Peyer's patch (tissue), 4 donors: ENCODE data around the gene PQBP1. TPM values are rescaled to one million over a fixed set of nuclear protein-coding genes. Genes with fewer than 3 reads are reported as not detected.
"Not testable (repeated sequence)": the region's sequence is repeated elsewhere in the genome, so short reads cannot be mapped to it uniquely, and the experiment has no call there.

Source experiments
- DNase-seq, 3 donors: peaks; one replicate each; pipeline ENCODE4 v3.0.0-alpha.2; 2017 to 2019
- H3K27ac ChIP-seq, 4 donors: fragments of 200-600 bp; sonication (generic); one replicate each; pipeline ENCODE4 v1.5.1; 2016 to 2019
- H3K27me3 ChIP-seq, 2 donors: fragments of 200-600 bp; sonication (generic); one replicate each; pipeline ENCODE4 v1.5.1; 2019
- H3K36me3 ChIP-seq, 3 donors: fragments of 200-600 bp; sonication (generic); one replicate each; pipeline ENCODE4 v1.5.1; 2016 to 2019
- H3K4me1 ChIP-seq, 4 donors: fragments of 200-600 bp; sonication (generic); one replicate each; pipeline ENCODE4 v1.5.1; 2016 to 2019
- H3K4me3 ChIP-seq, 4 donors: fragments of 200-600 bp; sonication (generic); 1 replicate in 3 of 4; 2 replicates in 1 of 4; pipeline ENCODE4 v1.5.1; 2016 to 2019; ENCODE audit warnings: mild to moderate bottlenecking in 1 of 4
- H3K9me3 ChIP-seq, 4 donors: fragments of 200-600 bp; sonication (generic); one replicate each; pipeline ENCODE4 v1.5.1; 2016 to 2019; ENCODE audit warnings: mild to moderate bottlenecking in 1 of 4
- POLR2A ChIP-seq, 2 donors: fragments of 450-650 bp; IDR thresholded peaks; one replicate each; pipeline ENCODE4 v1.5.1; 2017; ENCODE audit warnings: antibody characterized with exemption in 2 of 2, mild to moderate bottlenecking in 2 of 2, moderate library complexity in 2 of 2
- total RNA-seq, 4 donors: library from RNA; depleted of rRNA; stranded (reverse); fragments of >200 nt; gene quantifications; one replicate each; pipeline ENCODE4 v1.1.0, GENCODE V29; 2016
- TF ChIP-seq, protein P1 (sequence below), 6 experiments: fragments of 450-650 bp in 4 of 6; fragments of 200-600 bp in 2 of 6; sonication (generic) in 1 of 6; IDR thresholded peaks; one replicate each; pipeline ENCODE4 v1.5.1; 2017 to 2019; ENCODE audit warnings: antibody characterized with exemption in 6 of 6, mild to moderate bottlenecking in 3 of 6, moderate library complexity in 1 of 6

The PQBP1 gene, protein sequence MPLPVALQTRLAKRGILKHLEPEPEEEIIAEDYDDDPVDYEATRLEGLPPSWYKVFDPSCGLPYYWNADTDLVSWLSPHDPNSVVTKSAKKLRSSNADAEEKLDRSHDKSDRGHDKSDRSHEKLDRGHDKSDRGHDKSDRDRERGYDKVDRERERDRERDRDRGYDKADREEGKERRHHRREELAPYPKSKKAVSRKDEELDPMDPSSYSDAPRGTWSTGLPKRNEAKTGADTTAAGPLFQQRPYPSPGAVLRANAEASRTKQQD
- 10 to 100 TPM; 63.3 to 86.6 (median 70.1) TPM for total RNA-seq

- H3K4me3 ChIP-seq = peak within 1 kb of the TSS; percentile 55 to 84 (median 70)
- H3K36me3 ChIP-seq = peaks cover 0 to 34% (median 0%) of the 10 kb centered on the region in 3 donors
- peak within 1 kb of the TSS; percentile 89 to 99 (median 96) for H3K27ac ChIP-seq
- peaks cover 0 to 15% (median 0%) of the 10 kb centered on the region in 4 donors for H3K4me1 ChIP-seq
- TF ChIP-seq POLR2A (IDR thresholded peaks at IDR 0.05) = peak; percentile 65 to 75
- TF ChIP-seq, protein P1, sequence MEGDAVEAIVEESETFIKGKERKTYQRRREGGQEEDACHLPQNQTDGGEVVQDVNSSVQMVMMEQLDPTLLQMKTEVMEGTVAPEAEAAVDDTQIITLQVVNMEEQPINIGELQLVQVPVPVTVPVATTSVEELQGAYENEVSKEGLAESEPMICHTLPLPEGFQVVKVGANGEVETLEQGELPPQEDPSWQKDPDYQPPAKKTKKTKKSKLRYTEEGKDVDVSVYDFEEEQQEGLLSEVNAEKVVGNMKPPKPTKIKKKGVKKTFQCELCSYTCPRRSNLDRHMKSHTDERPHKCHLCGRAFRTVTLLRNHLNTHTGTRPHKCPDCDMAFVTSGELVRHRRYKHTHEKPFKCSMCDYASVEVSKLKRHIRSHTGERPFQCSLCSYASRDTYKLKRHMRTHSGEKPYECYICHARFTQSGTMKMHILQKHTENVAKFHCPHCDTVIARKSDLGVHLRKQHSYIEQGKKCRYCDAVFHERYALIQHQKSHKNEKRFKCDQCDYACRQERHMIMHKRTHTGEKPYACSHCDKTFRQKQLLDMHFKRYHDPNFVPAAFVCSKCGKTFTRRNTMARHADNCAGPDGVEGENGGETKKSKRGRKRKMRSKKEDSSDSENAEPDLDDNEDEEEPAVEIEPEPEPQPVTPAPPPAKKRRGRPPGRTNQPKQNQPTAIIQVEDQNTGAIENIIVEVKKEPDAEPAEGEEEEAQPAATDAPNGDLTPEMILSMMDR (IDR thresholded peaks at IDR 0.05) = no peak
- peak; percentile 87 to 95 (median 90) for DNase-seq
- no peaks in the 10 kb centered on the region for H3K9me3 ChIP-seq
- no peaks in the 10 kb centered on the region for H3K27me3 ChIP-seq
Measured at GRCh38 chrX:48897625-48898306, at the start of gene PQBP1, which contains the start of gene TIMM17B. PQBP1 (plus strand) TSS chrX:48897930; CDS start chrX:48898510, 580 bp downstream. TIMM17B (minus strand) TSS chrX:48897768; CDS start chrX:48897749, 19 bp downstream.

DNA sequence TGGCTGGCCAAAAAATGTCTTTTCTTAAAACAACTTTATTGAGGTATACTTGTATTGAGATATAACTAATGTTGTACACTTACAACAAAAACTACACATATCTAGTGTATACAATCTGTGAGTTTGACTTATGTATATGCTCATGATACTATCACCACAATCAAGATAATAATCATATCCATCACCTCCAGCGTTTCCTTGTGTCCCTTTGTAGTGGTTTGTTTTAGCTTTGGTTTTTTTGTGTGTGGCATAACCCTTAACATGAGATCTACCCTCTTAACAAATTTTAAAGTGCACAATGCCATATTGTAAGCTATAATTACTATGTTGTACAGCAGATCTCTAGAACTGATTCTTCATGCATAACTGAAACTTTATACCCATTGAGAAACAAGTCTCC is 48.9 kb upstream of the PQBP1 start:
- no peak overlapping the region for H3K27ac ChIP-seq
- DNase-seq = no peak
- H3K27me3 ChIP-seq = no peaks in the 10 kb centered on the region
- no peaks in the 10 kb centered on the region for H3K36me3 ChIP-seq
- H3K4me1 ChIP-seq = no peaks in the 10 kb centered on the region
- no peak for TF ChIP-seq POLR2A (IDR thresholded peaks at IDR 0.05)
- TF ChIP-seq, protein P1 (IDR thresholded peaks at IDR 0.05) = no peak
- H3K9me3 ChIP-seq = no peaks in the 10 kb centered on the region
- no peak overlapping the region for H3K4me3 ChIP-seq

DNA sequence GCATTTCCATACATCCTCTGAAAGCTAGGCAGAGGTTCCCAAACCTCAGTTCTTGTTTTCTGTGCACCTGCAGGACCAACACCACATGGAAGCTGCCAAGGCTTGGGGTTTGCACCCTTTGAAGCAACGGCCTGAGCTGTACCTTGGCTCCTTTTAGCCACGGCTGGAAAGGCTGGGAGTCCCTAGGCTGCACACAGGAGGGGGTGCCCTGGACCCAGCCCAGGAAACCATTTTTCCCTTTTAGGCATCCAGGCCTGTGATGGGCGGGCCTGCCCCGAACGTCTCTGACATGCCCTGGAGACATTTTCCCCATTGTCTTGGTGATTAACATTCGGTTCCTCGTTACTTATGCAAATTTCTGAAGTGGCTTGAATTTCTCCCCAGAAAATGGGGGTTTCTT is 44.9 kb upstream of the PQBP1 start:
- TF ChIP-seq, protein P1 (IDR thresholded peaks at IDR 0.05) = no peak
- TF ChIP-seq POLR2A (IDR thresholded peaks at IDR 0.05) = no peak
- Histone ChIP-seq H3K9me3 (no peaks in the 10 kb centered on the region), H3K27ac (no peak overlapping the region), H3K36me3 (no peaks in the 10 kb centered on the region), H3K27me3 (no peaks in the 10 kb centered on the region), H3K4me3 (no peak overlapping the region), H3K4me1 (no peaks in the 10 kb centered on the region)
- no peak for DNase-seq

- not testable (repeated sequence) for H3K9me3 ChIP-seq, H3K4me1 ChIP-seq, H3K36me3 ChIP-seq, DNase-seq, H3K4me3 ChIP-seq, H3K27ac ChIP-seq, H3K27me3 ChIP-seq
Measured at GRCh38 chrX:48853494-48853893, 44.2 kb upstream of the PQBP1 start.

DNA sequence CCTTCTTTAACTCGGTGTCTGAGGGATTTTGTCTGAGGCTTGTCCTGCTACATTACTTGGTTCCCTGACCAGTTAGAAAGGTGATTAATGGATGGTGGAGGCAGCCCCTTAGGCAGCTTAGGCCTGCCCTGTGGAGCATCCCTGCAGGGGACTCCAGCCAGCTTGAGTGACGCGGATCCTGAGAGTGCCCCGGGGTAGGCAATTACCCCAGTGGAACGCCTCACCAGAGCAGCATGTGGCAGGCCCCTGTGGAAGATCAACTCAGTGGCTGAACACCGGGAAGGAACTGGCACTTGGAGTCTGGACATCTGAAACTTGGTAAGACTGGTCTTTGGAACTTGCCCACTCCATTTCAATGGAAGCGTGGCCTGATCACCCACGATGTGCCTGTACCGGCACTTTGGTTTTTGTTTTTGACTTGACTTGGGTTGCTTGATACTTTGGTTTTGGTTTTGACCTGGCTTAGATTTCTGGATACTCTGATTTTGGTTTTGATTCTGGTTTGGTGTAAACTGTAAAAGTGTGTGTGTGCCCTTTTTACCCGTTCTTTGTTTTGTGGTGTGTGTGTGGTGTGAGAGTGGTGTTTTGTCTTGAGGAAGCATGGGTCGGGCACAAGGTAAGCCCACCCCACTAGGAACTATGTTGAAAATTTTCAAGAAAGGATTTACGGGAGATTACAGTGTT is 43.5 kb upstream of the PQBP1 start:
- not testable (repeated sequence) for H3K27me3 ChIP-seq, H3K9me3 ChIP-seq, DNase-seq, H3K27ac ChIP-seq, H3K4me3 ChIP-seq, H3K36me3 ChIP-seq, H3K4me1 ChIP-seq

DNA sequence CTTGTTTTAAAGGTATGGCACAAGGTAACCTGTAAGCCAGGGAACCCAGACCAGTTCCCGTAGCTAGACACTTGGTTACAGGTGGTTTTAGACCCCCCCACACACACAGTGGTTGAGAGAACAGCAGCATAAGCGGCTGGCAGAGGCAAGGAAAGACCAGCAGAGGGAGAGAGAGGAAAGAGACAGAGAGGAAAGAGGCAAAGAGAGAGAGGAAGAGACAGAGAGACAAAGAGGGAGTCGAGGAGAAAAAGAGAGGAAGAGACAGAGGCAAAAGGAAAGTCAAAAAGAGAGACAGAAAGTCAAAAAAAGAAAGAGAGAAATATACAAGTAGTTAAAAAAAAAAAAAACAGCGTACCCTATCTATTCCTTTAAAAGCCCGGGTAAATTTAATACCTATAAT is 42.8 kb upstream of the PQBP1 start:
- Histone ChIP-seq H3K9me3 (no peaks in the 10 kb centered on the region), H3K27me3 (no peaks in the 10 kb centered on the region), H3K36me3 (no peaks in the 10 kb centered on the region), H3K4me1 (no peaks in the 10 kb centered on the region), H3K27ac (no peak overlapping the region), H3K4me3 (no peak overlapping the region)
- TF ChIP-seq, protein P1 (IDR thresholded peaks at IDR 0.05) = peak in 1 of 6 experiments; percentile 34
- no peak for TF ChIP-seq POLR2A (IDR thresholded peaks at IDR 0.05)
- no peak for DNase-seq
